GM19397 (cell line): Measurements from ENCODE around the gene CUZD1.

Experiments
- ATAC-seq: cut with Tn5 transposase; IDR thresholded peaks from one replicate; pipeline ENCODE4 v1.9.1; 2021; ENCODE audit warnings: mild to moderate bottlenecking, moderate library complexity; ENCODE audit not compliant: unreplicated experiment

CUZD1 gene

GRCh38 chr10:122856902-122857301 is 11.2 kb upstream of the CUZD1 start:
- ATAC-seq = no peak

- ATAC-seq = no peak
Measured at GRCh38 chr10:122855745-122856144, 10.1 kb upstream of the CUZD1 start.

- no peak for ATAC-seq
Measured at GRCh38 chr10:122854648-122855047, 9.0 kb upstream of the CUZD1 start.

- no peak for ATAC-seq
Measured at GRCh38 chr10:122853665-122854313, 8.1 kb upstream of the CUZD1 start.

- ATAC-seq = no peak
Measured at GRCh38 chr10:122852261-122852660, 6.6 kb upstream of the CUZD1 start.

DNA sequence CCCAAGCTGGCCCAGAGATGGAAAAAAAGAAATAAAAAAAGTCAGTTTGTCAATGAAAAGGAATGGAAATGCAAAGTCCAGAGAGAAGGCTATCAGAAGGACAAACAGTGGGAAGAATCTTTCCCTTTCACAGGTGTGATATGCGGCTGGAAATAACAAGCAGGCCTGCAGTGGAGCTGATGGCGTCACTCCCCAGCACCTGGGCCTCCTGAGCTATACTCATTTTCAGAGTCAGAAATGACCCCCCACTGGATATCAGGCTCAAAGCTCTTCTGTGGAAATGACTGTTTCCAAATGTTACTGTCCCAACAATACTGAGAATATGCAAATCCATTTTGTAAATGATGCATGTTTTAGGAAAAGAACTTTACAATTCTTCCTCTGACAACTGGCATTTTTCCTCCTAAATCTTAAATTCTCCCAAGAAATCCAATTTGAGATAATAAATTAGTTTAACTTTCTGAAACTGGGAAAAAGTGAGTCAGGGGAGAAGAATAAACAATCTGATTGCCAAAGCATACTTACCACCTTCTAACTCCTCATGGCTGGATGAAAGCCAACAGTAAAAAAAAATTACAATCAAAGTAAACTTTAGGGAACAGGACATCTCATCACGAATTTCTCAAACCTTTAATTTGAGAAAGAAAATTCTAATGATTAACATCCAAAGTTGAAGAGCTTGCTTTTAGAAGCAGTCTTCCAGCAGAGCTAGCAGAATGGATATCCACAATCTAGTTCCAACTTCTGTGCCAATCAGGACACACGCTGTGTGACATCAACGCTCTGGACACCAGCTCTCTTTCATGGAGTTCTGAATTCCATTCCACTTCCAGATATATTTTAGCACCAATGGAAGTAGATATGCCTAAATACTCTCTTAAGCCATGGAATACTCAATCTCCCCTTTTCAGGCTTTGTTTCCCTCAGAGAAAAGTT is 5.3 kb upstream of the CUZD1 start:
- ATAC-seq = no peak

- no peak for ATAC-seq
Measured at GRCh38 chr10:122849900-122850605, 4.4 kb upstream of the CUZD1 start.

DNA sequence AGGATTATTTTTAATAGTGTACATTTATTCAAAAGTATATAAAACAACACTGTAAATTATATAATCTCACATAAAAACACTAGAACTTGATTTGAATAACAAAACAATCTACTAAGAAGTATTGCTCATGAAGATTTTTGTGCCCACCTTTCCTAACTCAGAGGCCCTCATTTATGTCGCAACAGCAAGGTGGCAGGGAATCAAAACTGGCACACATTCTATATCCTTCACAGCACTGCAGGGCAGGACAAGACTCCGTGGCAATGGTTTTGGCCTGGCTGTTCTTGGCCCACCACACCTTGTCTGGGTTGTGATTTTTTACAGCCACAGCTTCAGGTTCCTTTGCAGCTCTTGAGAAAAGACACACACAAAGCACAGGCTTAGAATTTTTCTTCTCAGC is 3.4 kb upstream of the CUZD1 start:
- no peak for ATAC-seq

GRCh38 chr10:122847782-122848604 is 2.3 kb upstream of the CUZD1 start:
- no peak for ATAC-seq

GRCh38 chr10:122844146-122844545 is 1.5 kb downstream of the CUZD1 start:
- ATAC-seq = no peak

- ATAC-seq = no peak
Measured at GRCh38 chr10:122841569-122841968, 4.1 kb downstream of the CUZD1 start.

DNA sequence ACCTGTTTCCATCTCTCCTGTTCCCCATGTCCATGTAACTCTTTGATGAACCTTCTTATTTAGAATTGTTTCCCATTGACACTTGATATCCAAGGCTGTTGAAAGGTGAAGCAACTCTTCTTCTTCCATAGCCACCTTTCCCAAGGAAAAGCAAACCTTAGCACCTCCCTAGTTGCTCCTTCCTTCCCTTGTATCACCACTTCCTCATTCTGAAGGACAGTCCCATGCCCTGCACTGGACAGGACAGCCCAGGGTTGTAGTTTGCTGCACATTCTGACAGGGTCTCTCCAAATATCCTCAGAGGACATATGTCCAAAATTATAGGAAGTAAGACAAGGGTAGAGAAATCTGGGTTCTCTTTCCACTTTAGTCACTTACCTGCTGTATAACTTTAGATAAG is 6.2 kb downstream of the CUZD1 start:
- no peak for ATAC-seq

DNA sequence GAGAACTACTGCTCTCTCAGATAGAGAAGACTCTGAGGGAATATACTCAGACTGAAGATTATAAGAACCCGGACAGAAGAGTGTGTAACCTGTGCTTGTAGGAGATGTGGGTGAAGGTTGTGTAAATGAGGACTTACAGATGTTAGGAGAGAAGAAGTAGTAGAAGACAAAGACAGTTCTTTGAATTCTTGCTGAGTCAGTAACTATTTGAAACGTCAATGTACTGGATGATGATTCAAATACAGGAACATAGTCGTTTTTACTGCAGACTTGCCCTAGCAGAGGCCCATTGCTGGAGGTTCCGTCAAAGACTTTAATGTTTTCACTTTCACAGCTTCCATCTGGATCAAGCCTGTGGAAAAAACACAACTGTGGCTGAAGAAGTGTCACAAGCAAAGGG is 6.8 kb downstream of the CUZD1 start:
- ATAC-seq = no peak

DNA sequence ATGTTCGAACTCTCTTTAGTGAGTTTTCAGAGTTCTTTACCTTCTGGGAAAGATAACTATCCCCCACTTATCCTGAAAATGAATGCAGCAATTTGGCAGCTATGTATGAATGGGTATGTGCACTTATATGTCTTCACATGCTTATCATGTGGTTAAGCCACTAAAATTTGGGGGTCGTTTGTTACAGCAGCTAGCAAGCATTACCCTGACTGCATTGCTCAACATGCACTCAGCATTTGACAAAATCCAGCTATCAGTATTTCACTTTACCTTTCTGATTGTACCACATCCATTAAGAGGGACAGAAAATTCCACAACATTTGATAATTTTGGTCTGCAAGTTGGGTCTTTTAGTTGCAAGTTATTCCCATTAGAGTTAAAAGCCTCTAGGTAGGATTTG is 9.7 kb downstream of the CUZD1 start:
- no peak for ATAC-seq

DNA sequence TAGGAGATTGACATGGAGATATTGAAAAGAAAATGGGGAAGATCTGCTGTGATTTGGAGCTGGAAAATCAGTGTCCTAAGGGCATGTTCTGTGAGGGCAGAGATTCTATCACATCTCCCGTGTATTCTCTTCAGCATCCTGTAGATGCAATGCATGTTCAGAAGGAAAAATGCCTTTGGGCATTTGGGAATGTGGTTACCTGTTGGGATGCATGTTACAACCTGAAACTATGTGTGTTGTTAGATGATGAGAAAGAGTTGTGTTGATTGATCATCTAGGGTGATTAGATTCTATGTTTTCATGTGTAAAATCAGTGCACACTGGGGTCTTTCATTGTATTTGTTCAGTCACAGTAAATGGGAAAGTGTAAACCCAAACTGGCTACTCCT is 14.7 kb downstream of the CUZD1 start:
- no peak for ATAC-seq

- ATAC-seq = no peak
Measured at GRCh38 chr10:122830273-122830964, 15.2 kb downstream of the CUZD1 start.

DNA sequence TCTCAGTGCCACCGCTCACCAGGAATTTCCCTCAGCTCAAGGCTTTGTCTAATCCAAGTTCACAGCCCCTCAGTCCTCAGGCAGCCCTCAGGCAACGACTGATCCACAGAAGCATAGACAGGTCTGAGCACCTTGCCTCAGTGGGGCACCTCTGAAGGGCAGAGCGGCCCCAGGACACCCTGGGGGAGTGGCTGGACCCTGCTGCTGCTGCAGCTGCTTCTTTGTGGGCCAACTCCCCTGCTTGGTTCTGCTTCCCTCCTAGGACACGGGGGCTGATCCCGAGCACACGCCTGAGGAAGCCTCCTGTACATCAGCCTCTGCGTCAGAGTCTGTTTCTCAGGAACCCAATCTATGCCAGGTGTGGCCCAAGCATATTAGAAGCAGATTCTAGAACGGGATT is 16.2 kb downstream of the CUZD1 start:
- no peak for ATAC-seq

DNA sequence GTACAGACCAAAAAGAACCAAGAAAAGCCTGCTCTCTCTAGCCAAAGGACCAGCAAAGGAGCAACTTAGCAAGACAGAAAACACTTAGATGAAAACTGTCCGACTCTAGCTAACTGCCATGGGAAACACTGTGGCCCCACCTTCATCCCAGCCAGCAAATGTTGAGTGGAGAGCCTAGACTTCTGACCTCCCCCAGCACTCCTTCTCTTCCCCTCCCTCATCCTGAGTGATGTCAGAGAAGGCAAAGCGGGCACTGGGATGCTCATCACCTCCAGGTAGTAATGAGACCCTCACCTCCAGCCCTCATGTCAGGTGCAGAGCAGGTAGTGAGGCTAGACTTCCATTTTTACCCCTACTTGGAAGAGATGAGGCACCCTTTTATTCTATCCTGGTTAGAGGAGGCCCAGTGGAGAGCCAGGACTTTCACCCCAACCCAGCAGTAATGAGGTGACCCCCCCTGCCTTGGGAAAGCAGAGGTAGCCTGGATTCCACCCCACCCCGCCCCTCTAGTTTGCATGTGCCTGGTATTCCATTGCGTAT is 16.9 kb downstream of the CUZD1 start:
- no peak for ATAC-seq

DNA sequence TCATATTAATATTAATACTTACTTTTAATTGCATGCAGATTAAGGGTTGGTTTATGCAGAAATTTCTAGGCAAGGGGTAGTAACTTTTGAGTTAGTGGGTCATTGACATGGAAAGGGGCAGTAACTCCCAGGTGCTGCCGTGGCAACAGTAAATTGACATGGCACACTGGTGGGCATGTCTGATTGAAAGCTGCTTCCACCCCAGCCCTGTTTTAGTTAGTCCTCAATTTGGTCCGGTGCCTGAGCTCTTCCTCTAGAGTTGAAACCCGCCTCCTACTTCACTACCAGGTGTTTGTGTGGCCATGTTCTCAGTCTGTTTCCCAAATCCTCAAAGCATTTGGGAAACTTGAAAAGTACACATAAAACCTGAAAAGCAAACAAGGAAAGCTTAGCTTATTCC is 18.4 kb downstream of the CUZD1 start:
- ATAC-seq = no peak
